ENCODE data around the gene LTO1. TPM values are rescaled to one million over a fixed set of nuclear protein-coding genes. Genes with fewer than 3 reads are reported as not detected.
A peak's percentile ranks its signal among the peaks of the same experiment; 100 is the strongest.

LTO1 gene
- total RNA-seq, 1 experiment from 2014 or later = 27.5 TPM

DNA sequence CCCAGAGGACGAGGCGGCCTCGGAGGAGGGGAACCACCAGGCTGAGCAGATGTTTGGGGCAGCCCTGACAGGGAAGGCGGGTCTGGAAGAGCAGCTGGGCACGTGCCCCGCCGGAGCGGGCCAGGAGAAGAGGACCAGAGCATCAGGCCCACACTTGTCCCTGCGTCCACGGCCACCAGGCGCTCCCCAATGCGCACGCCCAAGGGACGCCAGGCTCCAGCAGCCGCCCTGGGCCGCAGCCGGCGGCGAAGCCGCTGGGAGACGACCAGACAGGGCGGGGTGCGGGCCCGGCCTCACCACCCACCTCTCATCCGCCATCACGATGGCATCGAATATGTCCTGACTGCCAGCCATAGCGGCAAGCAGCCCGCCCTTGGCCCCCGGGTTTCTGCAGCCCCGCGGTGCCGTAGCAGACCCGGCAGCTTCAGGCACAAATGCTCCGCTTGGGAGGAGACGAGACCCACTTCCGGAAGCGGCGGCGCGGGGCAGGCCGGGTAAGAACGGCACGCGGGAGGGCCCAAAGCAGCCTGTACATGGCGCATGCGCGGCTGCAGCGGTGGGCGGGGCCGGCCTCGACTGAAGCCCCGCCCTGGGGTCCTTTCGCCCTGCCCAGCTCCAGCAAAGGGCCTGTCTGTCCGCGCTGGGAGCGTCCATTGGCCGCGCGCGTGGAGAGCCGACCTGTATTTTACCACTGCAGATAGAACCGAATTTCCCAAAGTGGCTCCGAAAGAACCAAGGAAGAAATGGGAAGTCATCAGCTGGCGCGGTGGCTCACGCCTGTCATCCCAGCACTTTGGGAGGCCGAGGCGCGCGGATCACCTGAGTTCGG is at the start of gene LTO1 (continued):
- TF ChIP-seq PRDM15 (CRISPR knock-in tag; IDR thresholded peaks at IDR 0.05) (no peak), ATF6 (CRISPR knock-in tag; IDR thresholded peaks at IDR 0.05) (no peak), ZNF671 (CRISPR knock-in tag; IDR thresholded peaks at IDR 0.05) (no peak), CREM (CRISPR knock-in tag; IDR thresholded peaks at IDR 0.05) (no peak), GRHL2 (CRISPR knock-in tag; IDR thresholded peaks at IDR 0.05; ENCODE audit: insufficient replicate concordance, severe bottlenecking) (no peak), OVOL2 (CRISPR knock-in tag; IDR thresholded peaks at IDR 0.05; ENCODE audit: borderline replicate concordance) (no peak), ZMAT4 (CRISPR knock-in tag; IDR thresholded peaks at IDR 0.05) (no peak), ZNF425 (CRISPR knock-in tag; conservative IDR thresholded peaks at IDR 0.05) (no peak), MAX (CRISPR knock-in tag; IDR thresholded peaks at IDR 0.05) (peak; percentile 87)
- TF ChIP-seq, protein P1, sequence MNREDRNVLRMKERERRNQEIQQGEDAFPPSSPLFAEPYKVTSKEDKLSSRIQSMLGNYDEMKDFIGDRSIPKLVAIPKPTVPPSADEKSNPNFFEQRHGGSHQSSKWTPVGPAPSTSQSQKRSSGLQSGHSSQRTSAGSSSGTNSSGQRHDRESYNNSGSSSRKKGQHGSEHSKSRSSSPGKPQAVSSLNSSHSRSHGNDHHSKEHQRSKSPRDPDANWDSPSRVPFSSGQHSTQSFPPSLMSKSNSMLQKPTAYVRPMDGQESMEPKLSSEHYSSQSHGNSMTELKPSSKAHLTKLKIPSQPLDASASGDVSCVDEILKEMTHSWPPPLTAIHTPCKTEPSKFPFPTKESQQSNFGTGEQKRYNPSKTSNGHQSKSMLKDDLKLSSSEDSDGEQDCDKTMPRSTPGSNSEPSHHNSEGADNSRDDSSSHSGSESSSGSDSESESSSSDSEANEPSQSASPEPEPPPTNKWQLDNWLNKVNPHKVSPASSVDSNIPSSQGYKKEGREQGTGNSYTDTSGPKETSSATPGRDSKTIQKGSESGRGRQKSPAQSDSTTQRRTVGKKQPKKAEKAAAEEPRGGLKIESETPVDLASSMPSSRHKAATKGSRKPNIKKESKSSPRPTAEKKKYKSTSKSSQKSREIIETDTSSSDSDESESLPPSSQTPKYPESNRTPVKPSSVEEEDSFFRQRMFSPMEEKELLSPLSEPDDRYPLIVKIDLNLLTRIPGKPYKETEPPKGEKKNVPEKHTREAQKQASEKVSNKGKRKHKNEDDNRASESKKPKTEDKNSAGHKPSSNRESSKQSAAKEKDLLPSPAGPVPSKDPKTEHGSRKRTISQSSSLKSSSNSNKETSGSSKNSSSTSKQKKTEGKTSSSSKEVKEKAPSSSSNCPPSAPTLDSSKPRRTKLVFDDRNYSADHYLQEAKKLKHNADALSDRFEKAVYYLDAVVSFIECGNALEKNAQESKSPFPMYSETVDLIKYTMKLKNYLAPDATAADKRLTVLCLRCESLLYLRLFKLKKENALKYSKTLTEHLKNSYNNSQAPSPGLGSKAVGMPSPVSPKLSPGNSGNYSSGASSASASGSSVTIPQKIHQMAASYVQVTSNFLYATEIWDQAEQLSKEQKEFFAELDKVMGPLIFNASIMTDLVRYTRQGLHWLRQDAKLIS (CRISPR knock-in tag; IDR thresholded peaks at IDR 0.05; ENCODE audit: borderline replicate concordance) = no peak

DNA sequence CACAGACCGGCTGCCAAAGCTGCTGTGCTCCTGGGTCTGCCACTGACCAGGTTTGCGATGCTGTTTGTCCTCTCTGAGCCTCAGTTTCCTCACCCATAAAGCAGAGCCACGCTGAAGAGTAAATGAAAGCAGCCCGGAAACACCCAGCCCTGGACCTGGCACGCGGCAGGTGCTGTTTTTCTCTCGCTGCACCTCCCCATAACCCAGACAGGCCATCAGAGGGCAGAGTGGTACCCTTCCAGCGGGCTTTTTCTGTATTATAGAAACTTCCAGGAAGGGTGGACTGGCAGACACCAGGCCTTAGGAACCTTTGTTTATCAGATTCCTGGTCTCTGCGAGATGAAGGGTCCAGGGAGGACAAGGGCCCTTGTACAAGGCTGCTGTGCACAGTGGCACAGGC is 46.6 kb upstream of the LTO1 start:
- Mint-ChIP-seq H3K4me1 (peaks cover 16% of the 10 kb centered on the region), H3K27ac (no peak overlapping the region), H3K4me3 (no peak overlapping the region), H3K36me3 (no peaks in the 10 kb centered on the region), H3K27me3 (ENCODE audit: low read depth) (peaks cover 27% of the 10 kb centered on the region), H3K9me3 (no peaks in the 10 kb centered on the region)
- ChIA-PET CTCF (interaction anchor here (0.6 to 1.8 kb wide), 4 partner anchors 10 to 167 kb away, joined by 3 to 9 read pairs (median 4); no protein-coding TSS in a partner anchor), POLR2A (no interaction called here)
- DNase-seq (ENCODE audit: low spot score) = peak; percentile 45
- peak; percentile 66 for ATAC-seq
- TF ChIP-seq JAZF1 (CRISPR knock-in tag; IDR thresholded peaks at IDR 0.05) (no peak), ZNF317 (CRISPR knock-in tag; IDR thresholded peaks at IDR 0.05; ENCODE audit: borderline replicate concordance, low read depth) (no peak), MAX (CRISPR knock-in tag; IDR thresholded peaks at IDR 0.05) (peak; percentile 60; the same call in 1 of the 2 replicates), NR2C2 (CRISPR knock-in tag; IDR thresholded peaks at IDR 0.05) (no peak), ZNF232 (CRISPR knock-in tag; IDR thresholded peaks at IDR 0.05) (no peak), TP53 (CRISPR knock-in tag; IDR thresholded peaks at IDR 0.05) (no peak)
